Omental fat pad (tissue), 4 donors: ENCODE results near the gene PEA15. TPM values are rescaled to one million over a fixed set of nuclear protein-coding genes. Genes with fewer than 3 reads are reported as not detected.
A peak's percentile ranks its signal among the peaks of the same experiment; 100 is the strongest.

Experiments used
- ATAC-seq: fragments of 150-250 bp; one replicate; pipeline ENCODE4 v1.9.1; 2016; ENCODE audit warnings: mild to moderate bottlenecking, moderate library complexity; ENCODE audit not compliant: low FRiP score
- DNase-seq: peaks from one replicate; pipeline ENCODE4 v3.0.0-alpha.2; 2019; ENCODE audit warnings: low spot score
- total RNA-seq, 4 donors: library from RNA; depleted of rRNA; stranded (reverse); fragments of >200 nt; gene quantifications; one replicate each; pipeline ENCODE4 v1.1.0, GENCODE V29; 2016
- TF ChIP-seq, protein P1 (sequence below), 3 donors: fragments of 450-650 bp; IDR thresholded peaks; one replicate each; pipeline ENCODE4 v1.5.1; 2016 to 2017; ENCODE audit warnings: antibody characterized with exemption in 3 of 3, mild to moderate bottlenecking in 3 of 3, moderate library complexity in 2 of 3

PEA15 gene, protein sequence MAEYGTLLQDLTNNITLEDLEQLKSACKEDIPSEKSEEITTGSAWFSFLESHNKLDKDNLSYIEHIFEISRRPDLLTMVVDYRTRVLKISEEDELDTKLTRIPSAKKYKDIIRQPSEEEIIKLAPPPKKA
- total RNA-seq, result 100 to 1,000 TPM in 3 of 4 donors, 10 to 100 TPM in 1; 89.1 to 214 (median 153) TPM

DNA sequence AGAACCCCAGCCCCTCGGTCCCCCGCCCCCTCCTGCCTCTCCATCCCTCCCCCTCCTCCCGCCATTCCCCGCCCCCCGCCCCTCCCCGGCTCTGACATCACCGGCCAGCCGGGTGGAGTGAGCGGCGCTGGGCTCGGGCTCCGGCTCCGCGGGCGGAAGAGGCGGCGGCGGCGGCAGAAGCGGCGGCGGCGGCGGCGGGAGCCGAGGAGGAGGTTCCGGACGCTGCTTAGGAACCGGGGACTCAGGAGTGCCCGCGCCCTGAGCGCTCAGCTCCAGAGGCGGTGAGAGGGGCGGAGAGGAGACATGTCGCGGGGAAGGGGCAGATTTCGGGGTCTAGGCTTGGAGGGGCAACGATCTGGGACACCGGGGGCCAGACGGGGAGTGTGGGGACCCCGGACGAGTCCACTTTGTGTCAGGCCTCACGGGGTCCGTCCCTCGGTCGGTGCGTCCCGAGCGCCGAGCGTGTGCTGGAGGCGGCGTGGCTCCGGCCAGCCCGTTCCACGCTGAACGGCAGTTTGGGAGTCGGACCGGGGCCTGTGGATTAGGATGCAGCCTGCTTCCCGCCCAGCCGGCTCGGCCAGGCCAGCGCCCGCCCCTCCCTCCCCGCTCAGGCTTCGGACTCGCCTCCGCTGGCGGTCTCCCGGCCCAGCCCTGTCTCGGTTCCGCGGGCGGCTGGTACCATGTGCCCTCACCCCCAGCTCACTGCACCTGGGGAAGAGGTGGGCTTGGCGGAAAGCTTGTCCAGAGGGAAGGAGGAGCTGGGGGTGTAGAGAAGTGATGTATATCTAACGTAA lies at the start of gene PEA15:
PEA15 (plus strand) TSS at position 143 of the 794 bp plus-strand sequence. CDS start 6,161 bp downstream, outside the sequence.
- ATAC-seq (peak; percentile 71), DNase-seq (no peak)
- TF ChIP-seq, protein P1, sequence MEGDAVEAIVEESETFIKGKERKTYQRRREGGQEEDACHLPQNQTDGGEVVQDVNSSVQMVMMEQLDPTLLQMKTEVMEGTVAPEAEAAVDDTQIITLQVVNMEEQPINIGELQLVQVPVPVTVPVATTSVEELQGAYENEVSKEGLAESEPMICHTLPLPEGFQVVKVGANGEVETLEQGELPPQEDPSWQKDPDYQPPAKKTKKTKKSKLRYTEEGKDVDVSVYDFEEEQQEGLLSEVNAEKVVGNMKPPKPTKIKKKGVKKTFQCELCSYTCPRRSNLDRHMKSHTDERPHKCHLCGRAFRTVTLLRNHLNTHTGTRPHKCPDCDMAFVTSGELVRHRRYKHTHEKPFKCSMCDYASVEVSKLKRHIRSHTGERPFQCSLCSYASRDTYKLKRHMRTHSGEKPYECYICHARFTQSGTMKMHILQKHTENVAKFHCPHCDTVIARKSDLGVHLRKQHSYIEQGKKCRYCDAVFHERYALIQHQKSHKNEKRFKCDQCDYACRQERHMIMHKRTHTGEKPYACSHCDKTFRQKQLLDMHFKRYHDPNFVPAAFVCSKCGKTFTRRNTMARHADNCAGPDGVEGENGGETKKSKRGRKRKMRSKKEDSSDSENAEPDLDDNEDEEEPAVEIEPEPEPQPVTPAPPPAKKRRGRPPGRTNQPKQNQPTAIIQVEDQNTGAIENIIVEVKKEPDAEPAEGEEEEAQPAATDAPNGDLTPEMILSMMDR (IDR thresholded peaks at IDR 0.05), result no peak

GRCh38 chr1:160156361-160156760 lies 48.8 kb upstream of the PEA15 start:
- no peak for ATAC-seq
- TF ChIP-seq, protein P1 (IDR thresholded peaks at IDR 0.05), result no peak
- DNase-seq, result no peak

DNA sequence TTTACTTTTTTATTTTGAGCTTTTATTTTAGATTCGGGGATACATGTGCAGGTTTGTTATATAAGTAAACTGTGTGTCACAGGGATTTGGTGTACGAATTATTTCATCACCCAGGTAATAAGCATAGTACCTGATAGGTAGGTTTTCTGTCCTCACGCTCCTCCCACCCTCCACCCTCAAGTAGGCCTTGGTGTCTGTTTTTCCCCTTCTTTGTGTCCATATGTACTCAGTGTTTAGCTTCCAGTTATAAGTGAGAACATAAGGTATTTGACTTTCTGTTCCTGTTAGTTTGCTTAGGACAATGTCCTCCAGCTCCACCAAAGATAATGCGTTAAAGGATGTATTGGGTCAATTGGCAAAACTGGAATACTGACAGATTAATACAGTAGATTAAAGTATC lies 48.0 kb upstream of the PEA15 start:
- TF ChIP-seq, protein P1 (IDR thresholded peaks at IDR 0.05), result no peak
- ATAC-seq, result no peak

GRCh38 chr1:160158031-160158430 lies 47.2 kb upstream of the PEA15 start:
- TF ChIP-seq, protein P1 (IDR thresholded peaks at IDR 0.05), result no peak
- DNase-seq (no peak), ATAC-seq (no peak)

More for the DNA sequence above, 48.0 kb upstream of the PEA15 start:
- no peak for DNase-seq

DNA sequence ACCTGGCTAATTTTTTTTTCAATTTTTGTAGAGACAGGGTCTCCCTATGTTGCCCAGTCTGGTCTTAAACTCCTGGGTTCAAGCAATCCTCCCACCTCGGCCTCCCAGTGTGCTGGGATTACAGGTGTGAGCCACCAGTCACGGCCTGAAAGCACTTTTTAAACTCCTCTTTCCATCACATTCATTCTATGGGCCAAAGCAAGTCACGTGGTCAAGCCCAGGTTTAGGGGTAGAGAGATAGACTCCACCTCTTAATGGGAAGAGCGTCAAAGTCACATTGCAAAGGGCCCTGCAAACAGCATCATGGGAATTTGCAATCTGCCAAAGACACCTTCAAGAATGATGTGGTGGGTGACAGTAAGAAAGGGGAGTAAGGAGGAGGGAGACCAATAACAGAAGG lies 46.6 kb upstream of the PEA15 start:
- TF ChIP-seq, protein P1 (IDR thresholded peaks at IDR 0.05), result no peak
- DNase-seq, result no peak
- no peak for ATAC-seq

GRCh38 chr1:160159846-160160245 lies 45.3 kb upstream of the PEA15 start:
- DNase-seq, result no peak
- TF ChIP-seq, protein P1 (IDR thresholded peaks at IDR 0.05), result no peak
- ATAC-seq, result no peak
